HAP-1 (cell line): ENCODE data around the gene SLC25A38.
"Not testable (repeated sequence)": the region's sequence is repeated elsewhere in the genome, so short reads cannot be mapped to it uniquely, and the experiment has no call there.

ENCODE experiments used
- DNase-seq, 2 experiments: peaks; one replicate each; pipeline ENCODE4 v3.0.0-alpha.2; 2016 to 2020; ENCODE audit warnings: low spot score in 2 of 2
- H3K27me3 ChIP-seq: fragments of 250-450 bp; sonication (Bioruptor Pico); 2 replicates; pipeline ENCODE4 v1.5.1; 2020; ENCODE audit warnings: low read depth, mild to moderate bottlenecking, moderate library complexity
- H3K36me3 ChIP-seq: fragments of 250-450 bp; sonication (Bioruptor Pico); replicated peaks from 2 replicates; pipeline ENCODE4 v1.5.1; 2020; ENCODE audit warnings: mild to moderate bottlenecking
- H3K4me1 ChIP-seq: fragments of 250-450 bp; sonication (Bioruptor Pico); 2 replicates; pipeline ENCODE4 v1.5.1; 2020; ENCODE audit warnings: mild to moderate bottlenecking
- H3K4me3 ChIP-seq: fragments of 250-450 bp; sonication (Bioruptor Pico); 2 replicates; pipeline ENCODE4 v1.5.1; 2020; ENCODE audit warnings: mild to moderate bottlenecking, moderate library complexity
- H3K9me3 ChIP-seq: fragments of 250-450 bp; sonication (Bioruptor Pico); 2 replicates; pipeline ENCODE4 v1.5.1; 2020; ENCODE audit warnings: mild to moderate bottlenecking, moderate library complexity
- in situ Hi-C: fragments of 300-500 bp; cut with MboI; formaldehyde crosslinking; loops from 3 replicates; pipeline ENCODE4 v1.14.3; 2020; ENCODE audit warnings: low sequenced_read_pairs, inconsistent platforms, mixed read lengths

The SLC25A38 gene

DNA sequence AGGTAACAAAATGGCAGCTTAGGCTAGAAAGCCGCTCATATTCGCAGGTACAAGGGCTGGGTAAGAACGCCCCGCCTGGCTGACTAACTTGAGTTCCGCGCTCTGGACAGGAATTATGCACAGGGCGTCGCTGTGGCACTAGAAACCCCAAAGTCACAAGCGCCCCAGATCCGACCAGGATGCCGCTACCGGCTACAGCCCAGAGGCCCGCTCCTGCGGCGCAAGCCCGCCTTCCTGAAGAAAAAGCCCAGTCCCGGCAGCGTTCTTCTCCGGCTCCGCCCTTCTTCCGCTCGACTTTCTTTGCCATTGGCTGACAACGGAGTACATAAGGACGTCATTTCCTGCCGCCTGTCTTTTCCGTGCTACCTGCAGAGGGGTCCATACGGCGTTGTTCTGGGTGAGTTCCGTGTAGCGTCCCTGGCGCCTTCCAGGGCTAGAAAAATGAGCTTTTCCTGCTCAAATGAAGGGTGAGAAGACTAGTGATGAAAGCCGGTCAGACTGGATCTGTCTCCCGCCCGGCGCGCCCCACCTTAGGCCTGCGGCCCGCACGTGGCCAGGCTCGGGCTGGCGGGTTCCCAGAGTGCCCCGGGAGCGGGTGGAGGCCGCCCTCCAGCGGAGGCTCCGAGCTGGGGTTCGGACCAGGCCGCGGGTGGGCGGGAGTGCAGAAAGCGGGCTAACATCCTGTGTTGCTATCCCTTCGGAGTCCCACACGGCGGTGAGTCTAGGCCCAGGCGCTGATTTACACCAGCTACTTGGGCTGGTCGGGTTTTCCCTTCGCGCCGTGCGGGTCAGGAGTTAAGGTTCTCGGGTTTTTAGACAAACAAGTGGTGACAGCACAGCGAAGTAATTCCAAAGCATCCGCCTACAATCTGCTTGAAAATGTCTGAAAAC is 23.4 kb downstream of the SLC25A38 start, which contains the start of gene RPSA:
Gene RPSA, plus strand, starts transcription at position 353 of the 891 bp plus-strand sequence. CDS start 934 bp downstream, outside the sequence.
- H3K4me3 ChIP-seq: peak within 1 kb of the TSS; percentile 75
- H3K27me3 ChIP-seq: no peaks in the 10 kb centered on the region
- DNase-seq: peak; percentile 96 to 97
- in situ Hi-C loops: no loop called here
- H3K36me3 ChIP-seq: peaks cover 50% of the 10 kb centered on the region
- H3K4me1 ChIP-seq: peaks cover 18% of the 10 kb centered on the region
- H3K9me3 ChIP-seq: no peaks in the 10 kb centered on the region

DNA sequence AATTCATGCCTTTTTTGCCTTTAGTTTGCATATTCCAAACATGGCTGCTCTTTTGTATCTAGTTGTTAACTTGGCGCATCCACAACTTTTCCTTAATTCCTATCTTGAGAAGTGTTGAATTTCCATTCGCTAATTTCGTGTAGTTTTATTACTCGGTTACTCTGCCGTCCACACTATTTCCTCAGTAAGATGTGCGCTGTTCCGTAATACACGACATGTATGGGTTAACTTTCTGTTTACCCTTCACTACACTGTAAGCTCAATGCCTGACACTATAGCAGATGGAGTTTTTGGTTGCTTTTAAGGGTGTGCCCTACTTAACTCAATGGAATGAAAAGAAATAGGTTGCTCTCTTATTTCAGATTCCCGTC is 24.1 kb downstream of the SLC25A38 start:
- Histone ChIP-seq H3K27me3 (no peaks in the 10 kb centered on the region), H3K36me3 (peaks cover 57% of the 10 kb centered on the region), H3K4me3 (peak overlapping the region; percentile 75), H3K4me1 (peaks cover 18% of the 10 kb centered on the region), H3K9me3 (no peaks in the 10 kb centered on the region)
- in situ Hi-C loops: no loop called here
- DNase-seq: no peak

DNA sequence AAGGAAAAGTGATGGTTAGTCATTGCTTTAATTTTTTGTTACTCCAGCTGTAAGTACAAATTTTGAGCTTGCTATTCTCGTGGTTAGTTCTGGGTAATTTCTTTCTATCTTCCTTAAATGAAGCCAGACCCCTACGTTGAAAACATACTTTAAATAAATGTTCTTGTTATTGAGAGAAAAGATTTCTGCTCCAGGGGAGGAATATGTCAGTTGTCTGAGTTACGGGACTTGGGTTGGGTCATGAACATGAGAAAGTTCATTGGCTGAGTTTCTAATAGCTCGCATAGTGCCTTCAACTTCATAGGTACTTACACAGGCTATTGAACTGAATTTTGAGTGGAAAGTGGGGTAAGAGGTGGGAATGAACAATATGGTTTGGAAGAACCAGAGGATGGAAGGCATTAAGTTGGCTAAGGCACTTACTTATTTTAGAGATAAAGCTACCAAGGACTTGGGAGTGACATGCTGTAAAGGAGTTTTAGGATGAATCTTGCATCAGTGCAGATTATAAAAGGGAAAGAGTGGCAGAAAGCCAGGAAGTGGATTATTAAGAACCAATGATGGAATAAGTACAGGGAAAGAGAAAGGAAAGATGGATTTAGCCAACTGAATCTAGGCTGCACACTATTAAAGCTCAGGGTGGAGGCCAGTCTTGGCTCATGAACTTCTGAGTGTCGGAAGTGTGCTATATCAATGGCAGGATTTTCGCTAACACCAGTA is 24.8 kb downstream of the SLC25A38 start:
- H3K4me3 ChIP-seq: peak overlapping the region; percentile 75
- DNase-seq: no peak
- peaks cover 18% of the 10 kb centered on the region for H3K4me1 ChIP-seq
- H3K27me3 ChIP-seq: no peaks in the 10 kb centered on the region
- H3K36me3 ChIP-seq: peaks cover 64% of the 10 kb centered on the region
- in situ Hi-C loops: no loop called here
- H3K9me3 ChIP-seq: no peaks in the 10 kb centered on the region

DNA sequence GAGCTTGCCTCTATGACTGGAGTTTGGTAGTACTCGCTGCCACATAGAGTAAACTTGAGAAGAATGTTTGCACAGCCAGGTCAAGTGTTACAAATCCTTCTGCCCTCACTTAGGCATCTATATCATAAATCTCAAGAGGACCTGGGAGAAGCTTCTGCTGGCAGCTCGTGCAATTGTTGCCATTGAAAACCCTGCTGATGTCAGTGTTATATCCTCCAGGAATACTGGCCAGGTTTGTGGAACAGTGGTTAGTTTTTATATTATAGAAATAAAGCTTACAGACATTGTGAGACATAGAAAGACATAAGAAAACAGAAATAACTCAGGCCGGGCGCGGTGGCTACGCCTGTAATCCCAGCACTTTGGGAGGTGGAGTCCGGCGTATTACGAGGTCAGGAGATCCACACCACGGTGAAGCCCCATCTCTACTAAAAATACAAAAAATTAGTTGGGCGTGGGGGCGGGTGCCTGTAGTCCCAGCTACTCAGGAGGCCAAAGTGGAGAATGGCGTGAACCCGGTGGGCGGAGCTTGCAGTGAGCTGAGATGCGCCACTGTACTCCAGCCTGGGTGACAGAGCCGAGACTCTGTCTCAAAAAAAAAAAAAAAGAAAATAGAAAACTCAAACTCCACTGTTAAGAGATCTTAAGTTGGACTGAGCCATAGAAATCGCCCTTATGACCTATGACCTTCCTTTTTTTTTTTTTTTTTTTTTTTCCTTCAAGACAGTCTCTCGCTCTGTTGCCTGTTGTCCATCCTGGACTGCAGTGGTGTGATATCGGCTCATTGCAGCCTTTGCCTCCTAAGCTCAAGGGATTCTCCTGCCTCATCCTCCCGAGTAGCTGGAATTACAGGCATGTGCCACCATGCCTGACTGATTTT is 25.6 kb downstream of the SLC25A38 start:
- Histone ChIP-seq H3K27me3 (no peaks in the 10 kb centered on the region), H3K4me1 (peaks cover 18% of the 10 kb centered on the region), H3K9me3 (no peaks in the 10 kb centered on the region), H3K4me3 (peak overlapping the region; percentile 75), H3K36me3 (peaks cover 72% of the 10 kb centered on the region)
- peak in 1 of 2 experiments; percentile 75 for DNase-seq
- in situ Hi-C loops: no loop called here

DNA sequence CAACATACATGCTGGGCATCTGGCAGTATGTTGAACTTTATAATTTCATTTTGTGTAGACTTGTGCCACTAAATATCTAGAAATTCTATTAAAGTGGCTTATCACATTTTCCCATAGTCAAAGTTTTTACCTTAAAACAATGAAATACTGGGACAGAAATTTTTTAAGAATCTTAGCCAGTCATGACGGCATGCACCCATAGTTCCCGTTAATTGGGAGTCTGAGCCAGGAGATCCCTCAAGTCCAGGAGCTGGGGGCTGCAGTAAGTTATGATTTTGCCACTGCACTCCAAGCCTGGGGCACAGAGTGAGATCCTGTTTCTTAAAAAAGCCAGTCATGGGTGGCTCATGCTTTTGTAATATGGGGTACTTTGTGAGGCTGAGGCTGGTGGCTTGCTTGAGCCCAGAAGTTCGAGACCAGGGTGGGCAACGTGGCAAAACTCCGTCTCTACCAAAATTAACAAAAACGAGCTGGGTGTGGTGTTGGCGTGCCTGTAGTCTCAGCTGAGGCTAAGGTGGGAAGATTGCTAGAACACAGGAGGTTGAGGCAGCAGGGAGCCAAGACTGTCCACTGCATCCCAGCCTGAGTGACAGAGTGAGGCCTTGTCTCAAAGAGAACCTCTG is 26.5 kb downstream of the SLC25A38 start:
- no peak for DNase-seq
- H3K36me3 ChIP-seq: peaks cover 75% of the 10 kb centered on the region
- in situ Hi-C loops: no loop called here
- H3K27me3 ChIP-seq: no peaks in the 10 kb centered on the region
- H3K4me3 ChIP-seq: peak overlapping the region; percentile 5; the same call in 1 of the 2 replicates
- no peaks in the 10 kb centered on the region for H3K9me3 ChIP-seq
- peaks cover 12% of the 10 kb centered on the region for H3K4me1 ChIP-seq

DNA sequence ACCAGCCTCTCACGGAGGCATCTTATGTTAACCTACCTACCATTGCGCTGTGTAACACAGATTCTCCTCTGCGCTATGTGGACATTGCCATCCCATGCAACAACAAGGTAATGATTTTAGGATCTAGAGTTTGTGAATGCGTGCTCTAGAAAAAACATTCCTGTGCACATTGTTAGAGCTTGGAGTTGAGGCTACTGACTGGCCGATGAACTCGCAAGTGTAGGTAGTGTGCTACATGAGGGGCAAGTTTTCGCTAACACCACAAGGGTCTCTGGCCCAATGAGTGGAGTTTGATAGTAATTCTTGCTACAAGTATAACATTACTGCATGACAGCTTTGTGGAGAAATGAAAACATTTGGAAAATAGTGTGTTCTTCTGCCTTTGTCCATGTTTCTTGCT is 27.7 kb downstream of the SLC25A38 start:
- no peak for DNase-seq
- Histone ChIP-seq H3K9me3 (no peaks in the 10 kb centered on the region), H3K27me3 (no peaks in the 10 kb centered on the region), H3K36me3 (peaks cover 75% of the 10 kb centered on the region), H3K4me1 (peaks cover 10% of the 10 kb centered on the region), H3K4me3 (no peak overlapping the region)
- in situ Hi-C loops: no loop called here

DNA sequence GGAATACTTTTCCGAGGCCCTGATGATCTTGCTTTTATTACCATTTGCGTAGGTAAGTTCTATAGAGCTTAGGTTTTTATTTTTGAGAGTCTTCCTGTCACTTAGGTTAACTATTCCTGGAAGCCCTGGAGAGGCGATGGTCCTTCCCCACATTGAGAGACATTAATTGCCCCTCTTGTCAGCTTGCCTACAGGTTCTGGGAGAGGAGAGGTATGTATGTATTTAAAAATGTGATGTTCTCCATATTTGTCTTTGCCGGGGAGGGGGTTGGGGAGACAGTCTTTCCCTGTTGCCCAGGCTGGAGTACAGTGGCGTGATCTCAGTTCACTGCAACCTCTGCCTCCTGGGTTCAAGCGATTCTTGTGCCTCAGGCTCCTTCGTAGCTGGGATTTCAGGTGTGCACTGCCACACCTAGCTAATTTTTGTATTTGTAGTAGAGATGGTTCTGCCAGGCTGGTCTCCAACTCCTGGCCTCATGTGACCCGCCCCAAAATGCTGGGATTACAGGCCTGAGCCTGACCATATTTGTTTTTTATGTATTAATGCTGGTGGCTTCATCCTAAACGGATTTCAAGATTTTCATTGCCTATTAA is 29.6 kb downstream of the SLC25A38 start:
- in situ Hi-C loops: no loop called here
- Histone ChIP-seq H3K27me3 (no peaks in the 10 kb centered on the region), H3K4me1 (peaks cover 13% of the 10 kb centered on the region), H3K4me3 (no peak overlapping the region), H3K9me3 (no peaks in the 10 kb centered on the region), H3K36me3 (peaks cover 64% of the 10 kb centered on the region)
- no peak for DNase-seq

DNA sequence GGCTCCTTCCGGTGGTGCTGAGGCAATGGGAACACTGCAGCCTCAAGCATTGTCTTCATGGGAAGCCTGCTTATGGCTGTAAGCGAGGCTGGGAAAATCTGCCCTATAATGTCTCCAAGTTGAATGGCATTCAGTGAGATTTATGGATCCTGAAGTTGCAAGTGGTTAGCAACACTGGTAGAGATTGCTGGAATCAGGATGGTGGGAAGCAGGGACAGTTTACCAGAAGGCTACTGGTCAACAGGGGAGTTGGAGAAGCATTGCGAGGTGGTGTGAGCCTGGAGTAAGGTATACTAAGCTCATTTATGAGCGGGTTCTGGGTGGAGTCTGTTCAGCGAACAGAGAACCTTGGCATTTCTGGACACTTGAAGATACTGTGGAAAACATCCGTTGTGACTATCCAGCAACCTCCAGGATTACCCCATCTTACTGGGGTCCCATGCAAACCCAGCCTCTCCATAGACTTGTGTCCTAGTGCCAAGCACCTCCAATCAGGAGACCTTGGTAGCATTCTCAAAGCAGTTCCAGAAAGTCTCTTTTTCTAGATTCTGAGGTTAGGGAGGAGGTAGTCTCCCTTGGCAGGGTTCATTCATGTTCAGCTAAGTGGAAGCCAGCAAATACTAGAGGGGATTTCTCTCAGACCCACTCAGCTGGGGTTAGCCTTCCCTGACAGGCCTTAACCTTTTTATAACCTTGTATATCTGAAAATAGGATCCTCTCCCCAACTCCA is 30.7 kb downstream of the SLC25A38 start:
- Histone ChIP-seq H3K27me3 (no peaks in the 10 kb centered on the region), H3K36me3 (peaks cover 53% of the 10 kb centered on the region), H3K4me3 (no peak overlapping the region), H3K4me1 (peaks cover 7% of the 10 kb centered on the region), H3K9me3 (no peaks in the 10 kb centered on the region)
- in situ Hi-C loops: no loop called here
- no peak for DNase-seq

DNA sequence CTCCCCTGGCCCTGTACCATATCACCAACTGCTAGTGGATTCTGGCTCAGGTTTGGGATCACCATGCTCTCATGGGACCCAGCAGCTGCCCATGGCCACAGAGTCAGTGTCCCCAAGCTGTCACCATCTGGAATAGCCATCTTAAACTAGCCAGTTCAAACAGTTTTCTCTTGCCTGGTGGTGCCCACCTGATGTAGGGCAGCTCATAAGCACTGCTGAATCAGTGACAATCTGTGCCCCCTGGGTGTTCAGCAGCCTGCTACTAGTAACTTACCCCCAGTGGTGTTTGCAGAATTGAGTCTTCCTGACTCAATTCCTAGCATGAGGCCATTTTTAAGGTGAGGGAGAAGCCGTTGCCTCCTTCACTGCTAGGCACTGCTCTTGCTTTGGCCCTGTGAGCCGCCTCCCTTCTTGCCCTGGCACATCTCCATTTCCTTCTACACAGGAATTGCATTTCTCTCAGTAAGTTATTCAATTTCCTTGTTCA is 31.3 kb downstream of the SLC25A38 start:
- Histone ChIP-seq H3K4me1 (peaks cover 9% of the 10 kb centered on the region), H3K9me3 (no peaks in the 10 kb centered on the region), H3K4me3 (no peak overlapping the region), H3K36me3 (peaks cover 47% of the 10 kb centered on the region), H3K27me3 (no peaks in the 10 kb centered on the region)
- DNase-seq: peak in 1 of 2 experiments; percentile 29
- in situ Hi-C loops: no loop called here

DNA sequence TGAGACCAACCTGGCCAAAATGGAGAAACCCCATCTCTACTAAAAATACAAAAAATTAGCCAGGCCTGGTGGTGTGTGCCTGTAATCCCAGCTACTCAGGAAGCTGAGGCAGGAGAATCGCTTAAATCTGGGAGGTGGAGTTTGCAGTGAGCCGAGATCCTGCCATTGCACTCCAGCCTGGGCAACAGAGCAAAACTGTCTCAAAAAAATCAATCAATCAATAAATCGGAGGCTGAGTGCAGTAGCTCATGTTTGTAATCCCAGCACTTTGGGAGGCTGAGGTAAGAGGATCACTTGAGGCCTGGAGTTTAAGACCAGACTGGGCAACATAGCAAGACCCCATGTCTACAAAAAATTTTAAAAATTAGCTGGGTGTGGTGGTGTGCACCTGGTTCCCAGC is 32.1 kb downstream of the SLC25A38 start:
- in situ Hi-C loops, DNase-seq, H3K4me1 ChIP-seq, H3K9me3 ChIP-seq, H3K4me3 ChIP-seq, H3K27me3 ChIP-seq: not testable (repeated sequence)
- H3K36me3 ChIP-seq: peaks cover 38% of the 10 kb centered on the region

DNA sequence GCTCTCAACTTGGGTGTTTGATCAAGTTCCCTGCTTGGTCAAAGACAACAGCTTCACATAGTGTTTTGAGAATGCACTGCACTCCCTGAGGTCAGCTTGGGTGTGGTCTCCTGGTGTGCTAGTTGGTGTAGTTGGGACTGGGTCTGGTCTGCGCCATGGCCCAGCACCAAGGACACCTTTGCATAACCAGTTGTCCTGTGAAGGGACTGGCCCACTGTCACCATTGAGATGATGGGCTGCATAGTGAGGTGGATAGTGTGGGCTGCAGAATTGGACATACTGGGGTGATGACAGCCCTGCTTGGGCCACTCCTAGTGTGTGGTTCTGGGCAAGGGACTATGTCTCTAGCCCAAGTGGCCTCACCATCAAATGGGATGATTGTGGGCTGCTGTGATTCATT is 32.8 kb downstream of the SLC25A38 start:
- H3K36me3 ChIP-seq: peaks cover 31% of the 10 kb centered on the region
- in situ Hi-C loops: no loop called here
- peak in 1 of 2 experiments; percentile 38 for DNase-seq

DNA sequence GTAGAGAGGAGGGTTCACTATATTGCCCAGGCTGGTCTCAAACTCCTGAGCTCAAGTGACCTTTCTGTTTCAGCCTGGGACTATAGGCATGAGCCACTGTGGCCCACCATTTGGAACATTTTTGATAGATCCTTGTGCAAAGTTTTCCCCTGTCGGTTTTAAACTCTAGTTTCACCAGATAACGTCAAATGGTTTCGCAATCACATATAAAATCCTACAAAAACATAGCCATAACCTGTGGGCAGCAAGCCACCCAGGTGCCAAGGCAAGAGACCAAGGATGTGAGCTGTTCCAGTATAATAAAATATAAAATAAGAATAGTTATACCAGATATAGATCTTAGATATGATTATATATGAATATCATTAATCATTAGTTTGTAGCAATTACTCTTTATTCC is 33.8 kb downstream of the SLC25A38 start:
- H3K4me3 ChIP-seq, H3K27me3 ChIP-seq, H3K9me3 ChIP-seq, in situ Hi-C loops, H3K4me1 ChIP-seq, DNase-seq: not testable (repeated sequence)
- H3K36me3 ChIP-seq: peaks cover 21% of the 10 kb centered on the region

More for the DNA sequence above, 32.8 kb downstream of the SLC25A38 start:
- no peaks in the 10 kb centered on the region for H3K27me3 ChIP-seq
- no peaks in the 10 kb centered on the region for H3K9me3 ChIP-seq
- peaks cover 9% of the 10 kb centered on the region for H3K4me1 ChIP-seq
- H3K4me3 ChIP-seq: no peak overlapping the region
